NCI-H2196 (cell line): Measurements from ENCODE around the gene ZCCHC12.
A peak's percentile ranks its signal among the peaks of the same experiment; 100 is the strongest.
"Not testable (repeated sequence)": the region's sequence is repeated elsewhere in the genome, so short reads cannot be mapped to it uniquely, and the experiment has no call there.

Source experiments
- DNase-seq: peaks from one replicate; lab custom pipeline; 2025; ENCODE audit not compliant: unreplicated experiment; lab: John Stamatoyannopoulos, UW

Gene ZCCHC12

DNA sequence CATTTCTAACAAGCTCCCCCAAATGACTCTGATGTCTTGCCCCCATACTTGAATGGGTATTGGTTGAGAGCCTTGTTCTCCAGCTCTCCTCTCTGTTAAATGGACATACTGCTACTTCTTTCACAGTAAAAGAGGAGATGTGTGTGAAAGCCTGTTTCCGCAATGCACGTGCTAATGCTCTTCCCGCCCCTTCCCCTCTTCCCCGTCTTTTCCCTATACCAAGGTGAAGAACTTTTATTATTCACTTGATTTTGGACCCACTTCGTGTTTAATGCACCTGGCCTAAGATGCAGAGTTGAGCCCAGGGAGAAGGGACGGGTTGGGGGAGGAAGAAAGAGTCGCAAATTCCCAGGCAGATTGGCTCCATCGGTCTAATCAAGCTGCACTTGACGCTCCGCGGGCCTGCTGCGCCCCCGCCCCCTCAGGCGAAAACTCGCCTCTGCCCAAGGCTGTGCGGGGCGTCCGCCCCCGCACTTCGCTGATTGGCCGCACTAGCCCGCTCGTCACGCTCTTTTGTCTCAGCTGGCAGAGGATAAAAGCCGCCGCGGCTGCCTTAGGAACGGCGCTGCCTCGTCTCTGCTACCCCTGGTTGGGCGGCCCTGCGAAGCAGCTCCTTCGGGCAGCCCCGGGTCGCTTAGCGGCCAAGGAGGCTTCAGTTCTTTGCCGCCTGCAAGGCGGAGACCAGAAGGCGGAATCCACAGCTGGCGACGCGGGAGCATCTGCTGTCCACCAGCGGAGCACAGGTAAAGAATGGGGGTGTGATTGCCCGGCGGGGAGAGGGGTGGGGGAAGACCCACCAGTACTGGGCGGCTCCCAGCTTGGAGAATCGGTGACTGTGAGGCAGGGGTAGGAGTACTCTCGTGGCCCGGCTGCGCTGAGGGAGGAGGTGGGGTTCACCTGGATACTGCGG lies at the start of gene ZCCHC12:
Gene ZCCHC12, plus strand, starts transcription at position 562 of the 910 bp plus-strand sequence. CDS start 1,421 bp downstream, outside the sequence.
- DNase-seq = peak; percentile 67

DNA sequence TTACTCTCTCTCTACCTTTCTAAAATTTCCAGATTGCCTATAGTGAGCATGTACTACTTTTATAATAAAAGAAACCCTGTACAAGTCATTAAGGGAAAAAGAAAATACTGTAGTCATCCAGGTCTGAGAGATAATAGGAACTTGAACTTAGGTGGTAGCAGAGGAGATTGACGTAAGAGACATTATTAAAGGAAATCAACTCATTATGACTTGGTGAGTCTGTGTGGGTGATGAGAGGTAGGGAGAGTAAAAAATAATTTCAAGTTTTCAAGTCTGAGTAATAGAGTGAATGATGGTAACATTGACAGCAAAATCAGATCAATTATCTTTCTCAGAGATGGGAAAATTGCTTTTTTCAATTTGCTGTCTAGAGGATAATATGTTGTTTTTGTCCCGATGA lies 44.0 kb upstream of the ZCCHC12 start:
- no peak for DNase-seq

GRCh38 chrX:118780509-118780908 lies 43.1 kb upstream of the ZCCHC12 start:
- no peak for DNase-seq

- no peak for DNase-seq
These were observed 42.7 kb upstream of the ZCCHC12 start for GRCh38 chrX:118780911-118781310.

- DNase-seq = no peak
These were observed 27.9 kb upstream of the ZCCHC12 start for GRCh38 chrX:118795528-118796280.

- no peak for DNase-seq
These were observed 20.8 kb upstream of the ZCCHC12 start for GRCh38 chrX:118802857-118803256.

GRCh38 chrX:118807151-118808017 lies 16.2 kb upstream of the ZCCHC12 start:
- peak; percentile 48 for DNase-seq

GRCh38 chrX:118817257-118817656 lies 6.4 kb upstream of the ZCCHC12 start:
- not testable (repeated sequence) for DNase-seq

DNA sequence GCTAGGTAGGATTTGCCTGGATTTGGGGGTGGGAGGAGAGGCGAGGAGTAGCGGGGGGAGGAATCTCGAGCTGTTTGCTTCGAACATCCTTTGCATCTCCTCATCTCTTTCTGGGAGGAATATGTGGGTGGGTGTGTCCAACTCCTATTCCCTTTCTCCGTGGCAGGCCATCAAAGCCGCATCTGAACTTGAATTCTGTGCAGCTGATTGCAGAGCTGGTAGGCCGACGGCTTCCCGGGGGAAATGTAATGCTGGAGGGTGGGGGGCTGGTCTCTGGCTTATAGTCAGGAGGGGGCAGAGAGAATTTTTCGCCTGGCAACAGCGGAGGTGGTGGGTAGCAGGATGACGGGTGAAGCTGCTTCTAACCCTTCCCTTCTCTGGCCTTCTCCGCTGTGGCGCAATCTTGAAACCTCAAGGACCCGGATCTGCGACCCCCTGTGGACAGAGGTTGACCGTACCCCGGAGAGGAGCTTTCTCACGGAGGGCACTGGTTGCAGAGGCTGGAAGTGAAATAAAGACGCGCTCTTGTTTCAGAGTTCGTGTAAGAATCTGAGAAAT lies 628 bp downstream of the ZCCHC12 start:
- DNase-seq = no peak

GRCh38 chrX:118825227-118825626 lies 1.6 kb downstream of the ZCCHC12 start:
- DNase-seq = no peak

GRCh38 chrX:118839334-118839958 lies 15.8 kb downstream of the ZCCHC12 start:
- DNase-seq = peak; percentile 66

DNA sequence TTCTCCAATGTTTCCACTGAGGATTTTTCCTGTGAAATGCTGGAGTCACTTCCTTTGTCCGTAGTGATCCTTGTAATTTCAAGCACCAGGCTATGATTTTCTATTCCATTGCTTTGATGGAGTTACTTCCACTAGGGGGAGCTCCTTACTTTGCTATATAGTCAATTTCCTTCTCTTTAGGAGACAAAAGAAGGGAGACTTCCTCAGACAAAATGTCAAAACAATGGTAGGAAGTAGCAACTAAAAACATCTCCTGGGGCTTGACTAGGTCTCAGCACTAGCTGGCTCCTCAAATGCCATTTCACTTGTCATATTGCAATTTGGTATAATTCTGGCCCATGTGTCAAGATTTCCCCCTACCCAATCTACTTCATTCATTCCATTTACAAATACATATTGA lies 24.1 kb downstream of the ZCCHC12 start:
- peak; percentile 47 for DNase-seq

DNA sequence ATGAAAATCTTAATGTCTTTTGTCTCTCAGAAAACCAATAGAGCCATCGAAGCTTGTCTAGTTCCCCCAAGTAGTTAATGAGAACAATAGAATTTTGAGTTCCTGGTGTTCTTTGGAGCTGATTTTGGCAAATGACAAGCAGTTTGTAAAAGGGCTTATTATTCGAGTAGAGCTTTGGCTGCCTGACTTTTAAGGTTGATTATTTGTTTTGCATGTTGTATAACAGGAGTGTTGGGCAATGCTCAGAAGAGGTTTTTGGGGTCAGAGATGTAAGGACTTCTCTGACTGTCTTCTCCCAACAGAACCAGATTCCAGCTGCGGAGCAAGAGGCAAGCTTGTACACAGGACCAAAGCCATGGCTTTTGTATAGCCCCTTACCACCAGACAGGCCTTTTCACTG lies 30.0 kb downstream of the ZCCHC12 start:
- DNase-seq = no peak

- no peak for DNase-seq
These were observed 32.2 kb downstream of the ZCCHC12 start for GRCh38 chrX:118855681-118856310.

DNA sequence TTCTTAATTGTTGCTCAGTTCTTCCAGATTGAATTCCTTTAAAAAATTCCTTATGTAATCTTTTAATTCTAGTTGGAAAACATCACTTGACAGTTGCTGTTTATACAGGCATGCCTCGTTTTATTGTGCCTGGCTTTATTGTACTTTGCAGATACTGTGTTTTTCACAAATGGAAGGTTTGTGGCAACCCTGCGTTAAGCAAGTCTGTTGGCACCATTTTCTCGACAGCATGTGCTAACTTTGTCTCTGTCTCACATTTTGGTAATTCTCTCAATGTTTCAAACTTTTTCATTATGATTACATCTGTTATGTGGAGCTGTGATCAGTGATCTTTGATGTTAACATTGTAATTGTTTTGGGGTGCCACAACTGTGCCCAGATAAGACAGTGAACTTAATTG lies 33.4 kb downstream of the ZCCHC12 start:
- DNase-seq = no peak

- no peak for DNase-seq
These were observed 37.7 kb downstream of the ZCCHC12 start for GRCh38 chrX:118861338-118861737.

GRCh38 chrX:118862091-118862490 lies 38.5 kb downstream of the ZCCHC12 start:
- no peak for DNase-seq

DNA sequence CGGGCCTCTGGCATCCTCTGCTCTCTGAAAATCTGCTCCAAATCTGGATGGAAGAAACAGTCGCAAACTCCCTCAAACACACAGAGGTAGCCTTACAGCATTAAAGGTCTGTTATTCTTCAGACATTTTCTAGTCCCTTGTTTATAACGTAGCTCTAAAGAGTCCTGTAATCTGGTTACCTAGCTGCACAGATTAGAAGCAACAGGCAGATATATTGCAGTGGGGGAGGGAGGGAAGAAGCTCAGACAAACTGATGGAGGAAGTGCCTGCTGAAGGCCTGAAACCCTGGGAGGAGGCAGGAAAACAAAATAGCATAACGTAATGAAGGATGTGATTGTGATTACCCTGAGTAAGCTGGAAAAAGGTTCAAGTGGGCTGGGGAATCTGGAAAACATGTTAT lies 39.4 kb downstream of the ZCCHC12 start:
- no peak for DNase-seq

DNA sequence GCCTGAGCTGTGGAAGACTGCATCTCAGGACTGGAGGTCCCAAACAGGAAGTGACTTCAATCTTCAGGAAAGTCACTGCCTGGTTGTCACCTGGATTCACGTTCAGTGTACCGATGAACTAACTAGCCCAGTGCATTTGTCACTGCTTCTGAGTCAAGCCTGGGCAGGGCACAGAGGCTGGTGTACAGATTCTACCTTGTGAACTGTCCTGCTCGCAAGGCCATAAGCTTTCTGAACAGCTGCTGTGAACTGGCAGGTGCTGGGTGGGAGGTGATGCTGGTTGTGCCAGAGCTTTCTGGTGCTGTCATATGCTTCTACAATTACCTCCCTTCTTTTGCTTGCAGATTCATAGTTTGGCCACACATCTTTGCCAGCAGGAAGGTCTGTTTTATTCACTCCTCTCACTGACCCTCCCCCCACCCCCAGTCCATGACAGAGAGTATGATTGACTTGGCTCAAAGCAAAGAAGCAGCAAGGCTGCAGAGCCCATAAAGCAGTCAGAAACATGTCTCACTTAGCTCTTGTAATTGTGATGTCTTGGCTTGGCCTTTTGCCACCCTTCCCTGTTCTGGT lies 40.5 kb downstream of the ZCCHC12 start:
- no peak for DNase-seq

- no peak for DNase-seq
These were observed 41.6 kb downstream of the ZCCHC12 start for GRCh38 chrX:118865231-118865630.
